ENCODE results near the gene ITGB4. TPM values are rescaled to one million over a fixed set of nuclear protein-coding genes. Genes with fewer than 3 reads are reported as not detected.

The ITGB4 gene
- total and polyA plus RNA-seq, 9 of the 15 experiments (the other 6 are each of a cell fraction or from before 2014, with no cell fraction given) = 0.05 to 2.8 (median 0.76) TPM; not detected in 3

- TF ChIP-seq, protein P1, sequence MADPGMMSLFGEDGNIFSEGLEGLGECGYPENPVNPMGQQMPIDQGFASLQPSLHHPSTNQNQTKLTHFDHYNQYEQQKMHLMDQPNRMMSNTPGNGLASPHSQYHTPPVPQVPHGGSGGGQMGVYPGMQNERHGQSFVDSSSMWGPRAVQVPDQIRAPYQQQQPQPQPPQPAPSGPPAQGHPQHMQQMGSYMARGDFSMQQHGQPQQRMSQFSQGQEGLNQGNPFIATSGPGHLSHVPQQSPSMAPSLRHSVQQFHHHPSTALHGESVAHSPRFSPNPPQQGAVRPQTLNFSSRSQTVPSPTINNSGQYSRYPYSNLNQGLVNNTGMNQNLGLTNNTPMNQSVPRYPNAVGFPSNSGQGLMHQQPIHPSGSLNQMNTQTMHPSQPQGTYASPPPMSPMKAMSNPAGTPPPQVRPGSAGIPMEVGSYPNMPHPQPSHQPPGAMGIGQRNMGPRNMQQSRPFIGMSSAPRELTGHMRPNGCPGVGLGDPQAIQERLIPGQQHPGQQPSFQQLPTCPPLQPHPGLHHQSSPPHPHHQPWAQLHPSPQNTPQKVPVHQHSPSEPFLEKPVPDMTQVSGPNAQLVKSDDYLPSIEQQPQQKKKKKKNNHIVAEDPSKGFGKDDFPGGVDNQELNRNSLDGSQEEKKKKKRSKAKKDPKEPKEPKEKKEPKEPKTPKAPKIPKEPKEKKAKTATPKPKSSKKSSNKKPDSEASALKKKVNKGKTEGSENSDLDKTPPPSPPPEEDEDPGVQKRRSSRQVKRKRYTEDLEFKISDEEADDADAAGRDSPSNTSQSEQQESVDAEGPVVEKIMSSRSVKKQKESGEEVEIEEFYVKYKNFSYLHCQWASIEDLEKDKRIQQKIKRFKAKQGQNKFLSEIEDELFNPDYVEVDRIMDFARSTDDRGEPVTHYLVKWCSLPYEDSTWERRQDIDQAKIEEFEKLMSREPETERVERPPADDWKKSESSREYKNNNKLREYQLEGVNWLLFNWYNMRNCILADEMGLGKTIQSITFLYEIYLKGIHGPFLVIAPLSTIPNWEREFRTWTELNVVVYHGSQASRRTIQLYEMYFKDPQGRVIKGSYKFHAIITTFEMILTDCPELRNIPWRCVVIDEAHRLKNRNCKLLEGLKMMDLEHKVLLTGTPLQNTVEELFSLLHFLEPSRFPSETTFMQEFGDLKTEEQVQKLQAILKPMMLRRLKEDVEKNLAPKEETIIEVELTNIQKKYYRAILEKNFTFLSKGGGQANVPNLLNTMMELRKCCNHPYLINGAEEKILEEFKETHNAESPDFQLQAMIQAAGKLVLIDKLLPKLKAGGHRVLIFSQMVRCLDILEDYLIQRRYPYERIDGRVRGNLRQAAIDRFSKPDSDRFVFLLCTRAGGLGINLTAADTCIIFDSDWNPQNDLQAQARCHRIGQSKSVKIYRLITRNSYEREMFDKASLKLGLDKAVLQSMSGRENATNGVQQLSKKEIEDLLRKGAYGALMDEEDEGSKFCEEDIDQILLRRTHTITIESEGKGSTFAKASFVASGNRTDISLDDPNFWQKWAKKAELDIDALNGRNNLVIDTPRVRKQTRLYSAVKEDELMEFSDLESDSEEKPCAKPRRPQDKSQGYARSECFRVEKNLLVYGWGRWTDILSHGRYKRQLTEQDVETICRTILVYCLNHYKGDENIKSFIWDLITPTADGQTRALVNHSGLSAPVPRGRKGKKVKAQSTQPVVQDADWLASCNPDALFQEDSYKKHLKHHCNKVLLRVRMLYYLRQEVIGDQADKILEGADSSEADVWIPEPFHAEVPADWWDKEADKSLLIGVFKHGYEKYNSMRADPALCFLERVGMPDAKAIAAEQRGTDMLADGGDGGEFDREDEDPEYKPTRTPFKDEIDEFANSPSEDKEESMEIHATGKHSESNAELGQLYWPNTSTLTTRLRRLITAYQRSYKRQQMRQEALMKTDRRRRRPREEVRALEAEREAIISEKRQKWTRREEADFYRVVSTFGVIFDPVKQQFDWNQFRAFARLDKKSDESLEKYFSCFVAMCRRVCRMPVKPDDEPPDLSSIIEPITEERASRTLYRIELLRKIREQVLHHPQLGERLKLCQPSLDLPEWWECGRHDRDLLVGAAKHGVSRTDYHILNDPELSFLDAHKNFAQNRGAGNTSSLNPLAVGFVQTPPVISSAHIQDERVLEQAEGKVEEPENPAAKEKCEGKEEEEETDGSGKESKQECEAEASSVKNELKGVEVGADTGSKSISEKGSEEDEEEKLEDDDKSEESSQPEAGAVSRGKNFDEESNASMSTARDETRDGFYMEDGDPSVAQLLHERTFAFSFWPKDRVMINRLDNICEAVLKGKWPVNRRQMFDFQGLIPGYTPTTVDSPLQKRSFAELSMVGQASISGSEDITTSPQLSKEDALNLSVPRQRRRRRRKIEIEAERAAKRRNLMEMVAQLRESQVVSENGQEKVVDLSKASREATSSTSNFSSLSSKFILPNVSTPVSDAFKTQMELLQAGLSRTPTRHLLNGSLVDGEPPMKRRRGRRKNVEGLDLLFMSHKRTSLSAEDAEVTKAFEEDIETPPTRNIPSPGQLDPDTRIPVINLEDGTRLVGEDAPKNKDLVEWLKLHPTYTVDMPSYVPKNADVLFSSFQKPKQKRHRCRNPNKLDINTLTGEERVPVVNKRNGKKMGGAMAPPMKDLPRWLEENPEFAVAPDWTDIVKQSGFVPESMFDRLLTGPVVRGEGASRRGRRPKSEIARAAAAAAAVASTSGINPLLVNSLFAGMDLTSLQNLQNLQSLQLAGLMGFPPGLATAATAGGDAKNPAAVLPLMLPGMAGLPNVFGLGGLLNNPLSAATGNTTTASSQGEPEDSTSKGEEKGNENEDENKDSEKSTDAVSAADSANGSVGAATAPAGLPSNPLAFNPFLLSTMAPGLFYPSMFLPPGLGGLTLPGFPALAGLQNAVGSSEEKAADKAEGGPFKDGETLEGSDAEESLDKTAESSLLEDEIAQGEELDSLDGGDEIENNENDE (IDR thresholded peaks at IDR 0.05; ENCODE audit: low read depth, low read length) = no peak
- no peak for TF ChIP-seq HDAC6 (IDR thresholded peaks at IDR 0.05; ENCODE audit: low read depth, low read length)
- no peak for TF ChIP-seq ZNF23 (CRISPR knock-in tag; IDR thresholded peaks at IDR 0.05)
- no peak for TF ChIP-seq BCOR (IDR thresholded peaks at IDR 0.05)
- no peak for TF ChIP-seq ZEB2 (IDR thresholded peaks at IDR 0.05)
- TF ChIP-seq RHOXF2B (CRISPR knock-in tag; conservative IDR thresholded peaks at IDR 0.05) = no peak
Measured at GRCh38 chr17:75703591-75703990, 17.7 kb upstream of the ITGB4 start (continued).

Measured in K562 (cell line).